RCC 7860 (cell line): ENCODE results near the gene COL24A1.
"Not testable (repeated sequence)": the region's sequence is repeated elsewhere in the genome, so short reads cannot be mapped to it uniquely, and the experiment has no call there.

Experiments
- DNase-seq: peaks from one replicate; pipeline ENCODE4 v3.0.0-alpha.2; 2015; ENCODE audit warnings: low spot score
- FAIRE-seq: peaks from 2 replicates; lab custom pipeline; 2012; peaks lifted over from hg19 to GRCh38; lab: Jason Lieb, UNC

The COL24A1 gene

DNA sequence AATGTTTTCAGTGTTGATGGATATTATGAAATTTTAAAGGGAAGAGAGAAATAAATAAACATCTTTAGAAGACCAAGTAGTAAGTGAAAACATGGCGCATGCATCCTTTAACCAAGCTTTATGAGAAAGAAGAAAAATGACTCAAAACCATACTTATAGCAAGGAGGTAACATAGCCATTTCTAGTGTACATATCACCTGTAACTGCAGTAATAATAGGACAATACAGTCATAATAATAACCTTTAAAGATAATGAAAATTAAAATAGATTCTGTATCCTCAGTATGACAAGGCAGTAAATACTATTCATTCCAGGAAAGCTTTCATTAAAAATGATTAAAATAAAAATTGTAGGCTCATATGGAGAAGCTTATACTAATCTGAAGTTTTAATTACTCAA, 141.2 kb downstream of the COL24A1 start:
- no peak for DNase-seq
- FAIRE-seq = no peak

DNA sequence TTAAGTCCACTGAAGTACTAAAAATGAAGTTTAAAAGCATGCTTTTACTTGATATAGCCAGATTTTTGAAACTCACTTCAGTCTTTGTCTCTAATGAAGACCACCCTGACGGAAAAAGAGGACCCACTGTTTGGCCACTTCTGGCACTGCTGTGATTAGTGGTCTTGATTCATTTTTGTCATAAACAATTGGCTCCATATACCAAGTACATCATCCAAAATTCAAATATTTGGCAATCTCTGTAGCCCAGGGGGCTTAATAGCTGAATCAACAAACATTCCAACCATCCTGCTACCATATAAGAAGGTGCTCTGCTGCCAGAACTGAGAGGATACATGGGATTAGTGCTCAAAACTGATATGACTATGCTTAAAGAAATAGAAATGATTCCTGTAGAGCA, 156.0 kb downstream of the COL24A1 start:
- DNase-seq = no peak
- no peak for FAIRE-seq

DNA sequence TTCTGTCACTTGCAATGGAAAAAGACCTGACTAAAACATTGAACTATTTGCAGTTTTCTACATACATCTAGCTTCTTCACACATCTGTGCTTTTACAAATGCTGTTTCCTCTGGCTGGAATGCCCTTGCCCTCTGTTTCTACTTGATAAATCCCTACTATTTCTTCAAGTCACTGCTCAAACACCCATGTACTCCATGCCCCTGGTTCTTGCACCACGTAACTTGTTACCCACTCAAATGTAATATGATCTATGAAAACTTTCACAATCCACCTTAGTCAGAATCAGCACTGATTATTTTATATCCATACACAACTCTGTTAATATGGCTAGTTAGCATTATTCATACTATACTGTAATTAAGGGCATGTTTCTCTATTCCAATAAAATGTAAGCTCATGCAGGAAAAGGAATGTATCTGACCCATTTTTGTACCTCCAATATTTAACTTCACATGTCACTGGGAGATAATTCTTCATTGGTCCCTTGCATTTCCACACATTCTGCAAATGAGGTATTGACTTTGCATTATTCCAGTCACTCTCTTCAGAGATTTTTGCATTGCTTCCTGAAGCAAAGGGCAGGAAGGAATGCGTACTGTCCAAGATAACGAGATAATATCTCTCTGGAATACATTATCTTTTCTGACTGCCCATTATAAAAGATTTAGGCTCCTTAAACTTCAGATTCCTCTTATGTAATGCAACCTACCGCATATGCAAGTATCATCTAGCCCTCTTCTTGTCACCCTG, 158.3 kb downstream of the COL24A1 start:
- DNase-seq = no peak
- no peak for FAIRE-seq

DNA sequence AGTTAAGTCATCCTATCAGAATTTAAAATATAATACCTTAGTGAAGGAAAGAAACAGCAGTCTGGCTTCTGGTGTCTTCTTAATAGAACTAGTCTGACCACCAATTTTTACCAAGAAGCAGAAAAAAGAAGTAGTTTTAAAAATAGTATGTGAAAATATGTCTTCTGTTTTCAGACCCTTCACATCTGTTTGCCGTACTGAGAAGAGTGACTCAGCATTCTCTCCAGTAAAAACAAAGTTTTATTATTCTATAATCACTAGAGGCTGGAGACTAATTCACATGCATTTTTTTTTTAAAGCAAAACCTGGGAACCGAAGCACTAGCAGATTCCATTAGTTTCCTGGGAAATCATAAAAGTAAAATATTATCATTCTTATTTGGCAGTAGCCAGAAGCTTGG, 163.8 kb downstream of the COL24A1 start:
- FAIRE-seq (no peak), DNase-seq (no peak)

DNA sequence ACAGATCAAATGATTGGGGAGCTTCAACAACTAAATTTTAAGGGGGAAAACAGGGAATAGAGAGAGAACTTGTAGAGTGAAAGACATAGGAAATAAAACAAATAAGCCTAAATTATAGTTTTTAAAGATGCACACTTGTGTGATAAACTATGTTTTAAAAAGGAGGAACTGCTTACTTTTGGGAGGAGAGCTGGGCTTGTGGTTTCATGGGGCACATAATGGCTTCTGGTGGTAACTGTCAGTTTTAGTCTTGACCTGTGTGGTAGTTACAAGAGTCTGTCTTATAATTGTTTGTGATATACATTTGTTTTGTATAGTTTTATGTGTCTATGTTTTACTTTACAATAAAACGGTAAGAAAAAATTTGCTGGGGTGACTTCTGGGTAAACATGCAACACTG, 165.3 kb downstream of the COL24A1 start:
- FAIRE-seq (no peak), DNase-seq (no peak)

DNA sequence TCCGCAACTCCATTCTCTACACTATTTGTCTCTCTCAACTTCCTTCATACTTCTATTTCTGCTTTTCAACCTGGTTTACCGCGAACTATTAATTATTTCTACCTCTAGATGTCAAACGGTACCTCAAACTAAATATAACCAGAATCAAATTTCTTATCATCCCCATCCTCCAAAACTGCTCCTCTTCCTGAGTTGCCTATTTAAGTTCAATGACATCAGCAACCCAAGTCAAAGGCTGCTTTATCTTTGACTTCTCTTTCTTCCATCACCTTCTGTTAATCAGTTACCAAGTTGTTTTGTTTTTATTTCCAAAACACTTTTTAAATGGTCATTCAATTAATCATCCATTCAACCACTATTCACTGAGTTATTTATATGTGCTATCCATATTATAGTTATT, 171.9 kb downstream of the COL24A1 start:
- DNase-seq (no peak), FAIRE-seq (no peak)

DNA sequence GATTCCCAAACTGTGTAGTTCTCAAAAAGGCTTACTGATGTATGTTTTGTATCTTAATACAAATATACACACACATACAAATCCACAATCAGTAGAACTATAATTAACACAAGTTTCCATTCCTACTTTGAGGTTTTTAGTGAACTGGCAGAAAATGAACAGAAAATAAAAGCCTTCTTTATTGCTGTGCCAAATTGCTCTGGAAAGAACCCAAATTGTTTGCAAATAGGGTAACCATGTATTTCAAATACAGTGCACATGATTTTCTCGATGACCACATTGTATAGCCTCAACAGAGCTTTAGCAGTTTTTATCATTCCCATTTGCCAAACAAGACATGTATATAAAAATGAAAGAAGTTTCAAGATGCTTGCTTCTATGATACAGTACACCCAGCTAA, 173.3 kb downstream of the COL24A1 start:
- FAIRE-seq (no peak), DNase-seq (no peak)

DNA sequence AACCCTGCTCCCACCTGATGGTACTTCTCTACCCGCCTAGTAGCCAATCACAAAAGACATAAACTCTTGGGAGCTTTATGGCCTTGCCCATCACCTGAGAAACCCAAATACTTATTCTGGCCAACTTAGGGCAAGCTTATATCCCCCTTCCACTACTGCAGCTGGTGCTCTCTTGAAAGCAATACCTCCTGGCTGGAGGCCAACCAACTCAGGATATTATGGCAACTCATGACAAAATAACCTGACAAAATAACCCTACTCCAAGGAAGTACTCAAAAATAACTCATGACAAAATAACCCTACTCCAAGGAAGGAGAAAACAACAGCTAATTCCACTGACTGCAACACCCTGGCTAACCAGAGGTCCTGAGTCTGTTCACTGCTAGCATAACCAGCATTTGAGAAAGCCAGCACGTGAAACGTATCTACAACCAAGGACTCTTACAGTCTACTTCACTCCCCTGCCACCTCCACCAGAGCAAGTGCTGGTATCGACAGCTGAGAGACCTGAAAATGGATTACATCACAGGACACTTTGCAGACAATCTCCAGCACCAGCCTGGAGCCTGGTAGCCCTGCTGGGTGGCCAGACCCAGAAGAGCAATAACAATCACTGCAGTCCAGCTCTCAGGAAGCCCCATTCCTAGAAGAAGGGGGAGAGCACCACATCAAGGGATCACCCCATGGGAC, 179.9 kb downstream of the COL24A1 start:
- DNase-seq = no peak
- FAIRE-seq = no peak

DNA sequence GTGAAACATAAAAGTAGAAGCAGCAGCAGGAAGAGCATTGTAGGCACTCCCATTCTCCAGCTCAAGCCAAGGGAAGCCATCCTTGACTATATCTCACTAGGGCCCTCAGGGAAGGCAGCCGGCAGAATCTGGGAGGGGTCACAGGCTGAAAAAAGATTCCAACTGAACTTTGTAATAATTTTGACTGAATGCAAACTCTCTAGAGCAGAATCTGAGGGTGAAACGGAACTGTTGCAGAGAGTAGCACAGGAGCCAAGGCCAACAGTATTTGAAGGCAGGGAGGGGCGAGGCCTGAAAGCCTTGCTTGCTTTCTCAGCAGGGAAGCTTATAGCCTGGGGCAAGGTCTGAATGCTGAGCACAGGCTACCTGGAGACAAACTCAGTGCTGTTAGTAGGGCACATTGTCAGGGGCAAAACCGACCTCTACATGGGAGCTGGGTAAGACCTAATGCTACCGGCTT, 180.6 kb downstream of the COL24A1 start:
- DNase-seq = no peak
- FAIRE-seq = no peak

DNA sequence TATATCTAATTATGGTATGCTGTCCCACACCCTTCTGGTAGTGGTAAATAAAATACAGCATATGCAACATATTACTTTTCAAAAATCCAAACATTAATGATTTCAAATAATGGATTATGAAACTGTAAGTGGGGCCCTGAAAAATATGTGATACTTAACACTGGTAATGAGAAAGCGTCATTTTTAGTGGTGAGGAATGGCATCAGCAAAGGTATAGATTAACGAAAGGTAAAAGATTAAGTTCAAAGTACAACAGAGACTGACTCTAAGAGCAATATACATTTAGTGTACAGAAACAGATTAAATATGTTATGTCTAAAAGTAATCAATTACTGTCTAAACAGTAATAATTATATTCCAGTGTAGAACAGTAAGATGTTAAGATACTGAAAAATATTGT, 194.1 kb downstream of the COL24A1 start:
- DNase-seq (no peak), FAIRE-seq (no peak)

DNA sequence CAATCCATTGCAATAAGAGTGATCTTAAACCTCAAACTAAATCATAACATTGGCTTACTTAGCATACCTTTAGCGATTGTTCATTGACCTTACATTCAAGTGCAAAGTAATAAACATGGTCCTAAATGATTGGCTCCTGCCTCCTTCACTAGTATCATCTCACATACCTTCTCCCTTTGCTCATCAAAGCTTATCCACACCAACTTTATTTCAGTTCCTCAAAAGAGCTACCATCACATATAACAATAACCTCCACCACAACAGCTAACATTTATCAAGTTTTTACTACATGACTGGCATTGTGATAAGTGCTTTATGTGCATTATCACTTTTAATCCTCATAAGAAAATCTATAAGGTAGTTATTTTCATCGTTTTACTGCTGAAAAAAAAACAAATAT, 198.8 kb downstream of the COL24A1 start:
- no peak for FAIRE-seq
- no peak for DNase-seq

DNA sequence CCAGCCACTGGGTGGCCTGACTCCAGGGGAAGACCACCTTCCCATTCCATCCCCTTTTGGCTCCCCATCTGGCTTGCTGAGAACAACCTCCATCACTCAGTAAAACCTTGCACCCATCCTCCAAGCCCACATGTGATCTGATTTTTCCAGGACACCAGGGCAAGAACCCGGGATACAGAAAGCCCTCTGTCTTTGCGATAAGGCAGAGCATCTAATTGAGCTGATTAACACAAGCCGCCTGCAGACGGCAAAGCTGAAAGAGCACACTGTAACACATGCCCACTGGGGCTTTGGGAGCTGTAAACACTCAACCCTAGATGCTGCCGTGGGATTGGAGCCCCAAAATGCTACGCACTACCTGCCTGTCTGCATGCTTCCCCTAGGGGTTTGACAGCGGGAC, 201.4 kb downstream of the COL24A1 start:
- FAIRE-seq, DNase-seq: not testable (repeated sequence)

DNA sequence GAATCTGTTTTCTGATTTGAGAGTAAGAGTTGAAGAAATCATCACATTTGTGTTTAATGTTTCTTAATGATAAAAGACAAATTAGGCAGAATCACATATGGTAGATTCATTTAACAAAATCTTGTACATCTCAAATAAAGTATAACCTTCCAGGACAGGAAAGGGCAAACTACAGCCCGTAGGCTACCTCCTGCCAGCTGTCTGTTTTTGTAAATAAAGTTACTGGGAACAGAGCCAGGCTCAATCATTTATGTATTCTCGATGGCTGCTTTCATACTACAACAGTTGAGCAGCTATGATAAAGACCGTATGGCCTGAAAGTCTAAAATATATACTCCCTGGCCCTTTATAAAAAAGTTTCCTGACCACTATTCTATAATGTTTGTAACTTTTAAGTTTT, 204.1 kb downstream of the COL24A1 start:
- no peak for FAIRE-seq

DNA sequence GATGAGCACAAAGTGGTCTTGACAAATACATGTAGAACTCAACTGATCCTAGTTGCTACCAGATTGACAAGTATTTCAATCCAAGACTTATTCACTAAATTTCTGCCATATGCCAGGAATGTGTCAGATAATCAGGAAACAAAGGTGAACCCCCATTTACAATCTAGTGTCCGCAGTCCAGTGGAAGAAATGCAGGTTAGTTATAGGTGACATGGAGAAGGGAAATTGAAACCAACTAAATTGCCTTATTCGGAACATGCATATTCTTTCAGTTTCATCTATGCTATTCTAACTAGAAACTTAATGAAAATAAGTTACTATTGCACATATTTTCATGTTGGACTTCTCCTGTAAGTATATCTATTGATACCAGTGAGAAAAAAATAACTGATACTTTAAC, 209.4 kb downstream of the COL24A1 start:
- DNase-seq = no peak
- FAIRE-seq = no peak

More for the DNA sequence above, 204.1 kb downstream of the COL24A1 start:
- DNase-seq = no peak

DNA sequence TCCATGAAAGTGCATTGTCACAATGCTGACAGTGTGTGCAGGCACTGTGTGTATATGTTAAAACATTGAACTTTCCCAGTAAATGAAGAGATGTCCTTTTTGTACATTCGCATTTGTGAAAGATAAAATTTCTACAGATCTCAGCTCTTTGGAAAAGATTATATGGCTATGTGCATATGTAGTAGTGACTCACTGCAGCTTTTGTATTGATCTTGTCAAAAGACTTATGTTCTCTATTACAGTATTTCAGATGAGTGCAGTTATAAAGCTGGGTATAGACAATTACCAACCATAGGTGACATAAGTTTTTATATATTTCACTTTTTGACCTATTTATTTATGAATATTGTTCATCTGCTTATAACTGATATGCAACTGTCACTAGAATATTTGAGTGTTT, 212.6 kb downstream of the COL24A1 start:
- FAIRE-seq (no peak), DNase-seq (no peak)

DNA sequence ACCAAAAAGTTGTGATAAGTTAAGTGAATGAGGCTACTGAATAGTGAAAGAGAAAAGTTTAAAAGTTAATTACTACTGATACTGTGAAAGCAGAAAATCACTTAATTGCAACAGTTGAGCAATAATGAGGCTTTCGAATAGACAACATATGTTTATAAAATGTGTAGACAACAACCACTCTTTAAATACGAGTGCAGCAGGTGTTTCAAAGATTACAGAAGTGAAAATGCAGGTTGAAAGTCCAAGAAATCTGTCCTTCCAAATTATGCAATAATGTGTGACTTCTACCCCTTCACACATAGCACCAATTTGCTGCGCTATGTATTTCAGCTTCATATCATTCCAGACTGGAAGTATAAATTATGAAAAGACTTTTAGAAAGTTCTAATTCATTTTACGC, 213.0 kb downstream of the COL24A1 start:
- DNase-seq = no peak
- FAIRE-seq = no peak

DNA sequence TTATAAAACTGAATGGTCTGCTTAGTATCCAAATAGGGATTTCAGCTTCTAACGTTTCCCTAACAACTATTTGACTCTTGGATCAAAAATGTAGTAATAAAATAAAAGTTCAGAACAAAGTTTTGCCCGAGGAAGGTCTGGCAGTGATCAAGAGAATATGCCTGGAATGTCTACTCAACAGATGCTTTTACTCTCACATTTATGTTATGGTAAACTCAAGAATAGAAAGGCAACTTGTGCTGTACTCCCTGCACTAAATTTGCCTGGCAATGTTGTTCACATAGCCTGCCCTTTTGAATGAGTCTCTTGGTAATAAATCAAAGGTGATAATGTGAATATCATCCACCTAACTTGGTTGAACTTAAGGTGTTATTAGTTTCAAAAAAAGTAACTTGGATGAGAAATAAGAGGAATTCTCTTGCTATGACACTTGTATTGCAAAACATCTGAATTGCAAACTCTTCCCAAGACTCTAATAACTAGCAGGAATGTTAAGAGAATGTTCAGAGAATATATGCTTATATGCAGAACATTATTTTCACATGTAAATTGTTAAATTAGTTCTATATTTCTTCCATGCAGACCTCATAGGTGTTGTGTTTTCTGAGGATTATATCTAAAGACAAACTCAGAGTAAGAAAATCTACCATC, 215.8 kb downstream of the COL24A1 start:
- DNase-seq = no peak
- no peak for FAIRE-seq

DNA sequence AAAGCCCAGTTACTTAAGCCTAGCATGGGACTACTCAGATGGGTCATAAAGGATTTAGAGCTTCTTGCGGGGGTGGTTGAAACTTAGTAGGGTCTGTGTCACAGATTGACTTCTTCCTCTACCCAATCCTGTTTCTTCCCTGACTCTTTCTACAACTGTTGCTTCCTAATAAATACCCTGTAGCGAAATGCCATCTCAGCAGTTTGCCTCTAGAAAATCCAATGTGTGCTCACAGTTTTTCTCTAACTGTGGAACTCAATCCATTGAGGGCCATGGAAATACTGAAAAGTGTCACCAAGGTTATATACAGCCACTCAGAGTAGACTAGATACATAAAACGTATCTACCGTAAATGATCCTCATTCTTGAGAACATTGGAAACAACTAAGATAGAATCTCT, 217.7 kb downstream of the COL24A1 start:
- FAIRE-seq (no peak), DNase-seq (no peak)

DNA sequence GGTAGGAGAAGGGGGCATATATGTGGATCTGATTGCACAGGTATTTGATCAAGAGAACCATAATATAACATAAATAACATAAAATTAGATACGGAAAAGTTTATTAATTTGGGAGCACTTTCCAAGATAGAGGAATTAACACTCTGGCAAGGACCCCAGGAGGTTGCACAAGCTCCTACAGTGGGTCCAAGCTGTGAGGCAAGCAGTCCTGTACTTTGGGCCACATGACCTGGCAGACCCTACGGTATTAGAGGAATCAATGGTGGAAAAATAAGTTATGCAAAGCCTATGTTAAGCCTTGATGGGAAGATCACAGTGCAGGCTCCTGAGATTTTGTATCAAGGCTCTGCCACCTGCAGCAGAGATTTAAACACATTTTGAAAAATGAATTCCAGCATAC, 220.1 kb downstream of the COL24A1 start:
- no peak for DNase-seq
- FAIRE-seq = no peak

DNA sequence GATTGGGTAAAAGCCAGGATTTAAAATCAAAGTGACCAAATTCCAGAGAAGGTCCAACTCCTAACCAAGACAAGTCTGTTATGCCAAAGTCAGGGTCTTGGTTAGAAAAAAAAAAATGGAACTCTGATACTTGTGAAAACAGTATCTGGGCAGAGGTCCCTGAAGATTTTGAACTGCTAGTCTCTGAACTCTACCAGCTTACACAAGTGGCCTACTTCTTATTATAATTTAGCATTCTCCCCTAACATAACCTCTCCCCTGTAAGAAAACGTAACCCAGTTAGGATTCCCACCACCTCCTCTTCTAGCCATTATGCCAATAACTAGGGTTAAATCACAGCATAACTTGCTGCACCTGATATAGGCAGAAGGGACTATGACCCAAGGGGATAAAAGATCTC, 220.5 kb downstream of the COL24A1 start:
- FAIRE-seq (no peak), DNase-seq (no peak)

DNA sequence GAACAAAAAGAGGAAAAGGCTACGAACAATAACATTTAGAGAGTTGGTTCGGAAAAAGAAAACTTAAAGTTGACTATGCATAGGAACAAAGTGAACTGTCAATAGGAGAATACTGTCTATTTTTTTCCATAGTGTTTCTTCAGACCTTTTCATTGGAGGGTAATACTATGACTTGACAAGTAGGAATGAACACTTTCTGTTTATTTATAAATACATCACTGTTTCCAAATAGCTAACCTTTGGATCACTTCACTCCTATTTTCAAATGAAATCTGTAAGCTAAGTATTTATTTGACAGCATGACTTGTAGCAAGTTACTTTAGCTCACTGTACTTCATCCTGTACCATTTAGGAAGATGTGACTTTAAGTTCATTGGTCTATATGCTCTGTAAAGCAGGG, 221.3 kb downstream of the COL24A1 start:
- FAIRE-seq = no peak

DNA sequence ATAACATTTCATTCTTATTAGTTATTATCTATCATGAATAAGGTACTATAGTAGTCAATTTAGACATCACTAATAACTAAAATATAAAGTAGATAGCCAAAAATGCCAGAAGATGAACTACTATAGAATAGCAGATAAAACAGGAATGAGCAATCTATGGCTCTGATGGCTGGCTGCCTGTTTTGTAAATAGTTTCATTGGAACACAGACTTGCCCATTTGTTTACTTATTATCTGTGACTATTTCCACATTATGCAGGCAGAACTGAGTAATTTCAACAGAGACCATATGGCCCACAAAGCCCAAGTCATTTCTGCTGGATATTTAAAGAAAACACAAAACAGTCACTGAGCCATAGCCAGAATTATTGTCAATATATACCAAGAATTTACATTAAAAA, 222.1 kb downstream of the COL24A1 start:
- no peak for FAIRE-seq
- DNase-seq = no peak

More for the DNA sequence above, 221.3 kb downstream of the COL24A1 start:
- DNase-seq = no peak
